Parathyroid adenoma (tissue), 2 donors: ENCODE data around the gene MYL9.

Source experiments
- H2AFZ ChIP-seq: fragments of 300-600 bp; sonication (generic); one replicate; pipeline ENCODE4 v1.7.0; 2017; ENCODE audit warnings: antibody characterized with exemption, mild to moderate bottlenecking
- H3K27ac ChIP-seq: fragments of 300-600 bp; sonication (generic); one replicate; pipeline ENCODE4 v1.7.0; 2017
- H3K27me3 ChIP-seq: fragments of 300-600 bp; sonication (generic); one replicate; pipeline ENCODE4 v1.7.0; 2017; ENCODE audit warnings: low read length; ENCODE audit not compliant: control insufficient read depth, insufficient read depth
- H3K36me3 ChIP-seq: fragments of 300-600 bp; sonication (generic); one replicate; pipeline ENCODE4 v1.7.0; 2017; ENCODE audit warnings: low read length; ENCODE audit not compliant: control insufficient read depth, insufficient read depth
- H3K4me1 ChIP-seq: fragments of 300-600 bp; sonication (generic); one replicate; pipeline ENCODE4 v1.7.0; 2017; ENCODE audit warnings: control low read depth
- H3K4me2 ChIP-seq: fragments of 300-600 bp; sonication (generic); one replicate; pipeline ENCODE4 v1.7.0; 2017; ENCODE audit warnings: low read length
- H3K4me3 ChIP-seq: fragments of 300-600 bp; sonication (generic); one replicate; pipeline ENCODE4 v1.7.0; 2017; ENCODE audit warnings: low read depth, low read length
- H3K79me2 ChIP-seq: fragments of 300-600 bp; sonication (generic); one replicate; pipeline ENCODE4 v1.7.0; 2017; ENCODE audit warnings: control low read depth
- H3K9ac ChIP-seq: fragments of 300-600 bp; sonication (generic); one replicate; pipeline ENCODE4 v1.7.0; 2017; ENCODE audit warnings: mild to moderate bottlenecking
- H3K9me3 ChIP-seq: fragments of 300-600 bp; sonication (generic); one replicate; pipeline ENCODE4 v1.7.0; 2017; ENCODE audit warnings: low read length; ENCODE audit not compliant: control insufficient read depth
- TF ChIP-seq, protein P1 (sequence below): fragments of 300-600 bp; sonication (generic); IDR thresholded peaks from one replicate; pipeline ENCODE4 v1.7.0; 2017; ENCODE audit warnings: antibody characterized with exemption, mild to moderate bottlenecking
- donor health status: primary hyperparathyroidism.

MYL9 gene

DNA sequence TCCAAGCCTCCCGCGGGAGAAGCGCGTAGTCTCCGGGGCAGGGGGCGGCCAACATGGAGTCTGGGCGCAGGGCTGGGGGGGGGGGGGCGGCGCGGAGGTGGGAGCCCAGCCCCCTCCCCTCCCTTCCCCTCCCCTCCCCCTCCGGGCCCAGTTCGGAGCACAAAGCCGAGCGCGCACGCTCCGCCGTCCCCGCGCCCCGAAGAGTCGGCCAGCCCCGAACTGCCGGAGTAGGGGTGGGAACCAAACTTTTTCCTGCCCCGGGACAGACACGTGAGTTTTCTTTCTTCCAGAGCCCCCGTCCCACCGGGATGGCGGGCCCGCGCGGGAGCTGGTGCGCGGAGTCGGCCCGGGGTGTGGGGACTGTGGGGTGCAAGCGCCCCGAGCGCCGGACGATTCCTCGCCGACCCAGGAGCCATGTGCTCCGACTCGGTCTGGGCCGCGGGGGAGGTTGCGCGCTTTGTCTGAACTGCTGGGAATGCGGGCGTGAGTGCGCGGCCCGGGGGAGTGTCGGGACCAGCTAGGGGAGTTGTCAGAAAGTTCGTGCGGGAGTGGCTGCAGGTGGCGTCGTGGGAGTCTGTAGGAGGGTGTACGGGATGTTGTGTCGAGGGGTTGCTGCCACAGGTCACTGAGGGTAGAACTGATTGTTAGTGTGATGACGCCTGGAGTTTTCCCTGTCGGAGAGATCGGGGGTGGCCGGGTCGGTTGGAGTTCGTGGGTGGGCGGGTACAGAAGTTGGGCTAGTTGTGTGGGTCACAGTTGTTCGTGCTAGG is 33.2 kb downstream of the MYL9 start:
- Histone ChIP-seq H3K27me3 (no peaks in the 10 kb centered on the region), H3K9ac (peak overlapping the region; percentile 38), H3K36me3 (no peaks in the 10 kb centered on the region), H3K27ac (peak overlapping the region; percentile 77), H2AFZ (peak overlapping the region; percentile 86), H3K79me2 (peaks cover 19% of the 10 kb centered on the region), H3K4me1 (peaks cover 15% of the 10 kb centered on the region), H3K4me3 (peak overlapping the region; percentile 85), H3K9me3 (no peaks in the 10 kb centered on the region), H3K4me2 (peak overlapping the region; percentile 98)
- TF ChIP-seq, protein P1, sequence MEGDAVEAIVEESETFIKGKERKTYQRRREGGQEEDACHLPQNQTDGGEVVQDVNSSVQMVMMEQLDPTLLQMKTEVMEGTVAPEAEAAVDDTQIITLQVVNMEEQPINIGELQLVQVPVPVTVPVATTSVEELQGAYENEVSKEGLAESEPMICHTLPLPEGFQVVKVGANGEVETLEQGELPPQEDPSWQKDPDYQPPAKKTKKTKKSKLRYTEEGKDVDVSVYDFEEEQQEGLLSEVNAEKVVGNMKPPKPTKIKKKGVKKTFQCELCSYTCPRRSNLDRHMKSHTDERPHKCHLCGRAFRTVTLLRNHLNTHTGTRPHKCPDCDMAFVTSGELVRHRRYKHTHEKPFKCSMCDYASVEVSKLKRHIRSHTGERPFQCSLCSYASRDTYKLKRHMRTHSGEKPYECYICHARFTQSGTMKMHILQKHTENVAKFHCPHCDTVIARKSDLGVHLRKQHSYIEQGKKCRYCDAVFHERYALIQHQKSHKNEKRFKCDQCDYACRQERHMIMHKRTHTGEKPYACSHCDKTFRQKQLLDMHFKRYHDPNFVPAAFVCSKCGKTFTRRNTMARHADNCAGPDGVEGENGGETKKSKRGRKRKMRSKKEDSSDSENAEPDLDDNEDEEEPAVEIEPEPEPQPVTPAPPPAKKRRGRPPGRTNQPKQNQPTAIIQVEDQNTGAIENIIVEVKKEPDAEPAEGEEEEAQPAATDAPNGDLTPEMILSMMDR, result no peak

DNA sequence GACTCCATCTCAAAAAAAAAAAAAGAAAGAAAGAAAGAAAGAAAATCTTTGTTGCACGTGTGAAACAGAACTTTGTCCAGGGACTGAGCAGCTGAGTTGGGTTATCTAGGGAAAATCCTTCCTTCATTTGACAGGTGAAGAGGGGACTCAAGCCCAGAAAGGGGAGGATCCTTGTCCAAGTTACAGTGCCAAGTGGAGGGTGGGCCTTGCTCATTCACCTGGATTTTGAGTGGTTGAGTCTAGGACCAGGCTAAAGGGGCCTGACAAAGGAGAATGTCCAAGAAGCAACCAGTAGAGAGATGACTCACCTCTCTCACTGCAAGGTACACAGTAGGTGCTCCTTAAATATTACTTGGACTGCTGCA is 34.7 kb downstream of the MYL9 start:
- TF ChIP-seq, protein P1, result no peak
- no peak overlapping the region for H3K4me2 ChIP-seq
- H3K9me3 ChIP-seq, result no peaks in the 10 kb centered on the region
- H3K79me2 ChIP-seq, result peaks cover 19% of the 10 kb centered on the region
- H3K27me3 ChIP-seq, result no peaks in the 10 kb centered on the region
- H3K4me3 ChIP-seq, result no peak overlapping the region
- peak overlapping the region; percentile 77 for H3K27ac ChIP-seq
- H3K9ac ChIP-seq, result no peak overlapping the region
- no peaks in the 10 kb centered on the region for H3K36me3 ChIP-seq
- peaks cover 15% of the 10 kb centered on the region for H3K4me1 ChIP-seq
- no peak overlapping the region for H2AFZ ChIP-seq

DNA sequence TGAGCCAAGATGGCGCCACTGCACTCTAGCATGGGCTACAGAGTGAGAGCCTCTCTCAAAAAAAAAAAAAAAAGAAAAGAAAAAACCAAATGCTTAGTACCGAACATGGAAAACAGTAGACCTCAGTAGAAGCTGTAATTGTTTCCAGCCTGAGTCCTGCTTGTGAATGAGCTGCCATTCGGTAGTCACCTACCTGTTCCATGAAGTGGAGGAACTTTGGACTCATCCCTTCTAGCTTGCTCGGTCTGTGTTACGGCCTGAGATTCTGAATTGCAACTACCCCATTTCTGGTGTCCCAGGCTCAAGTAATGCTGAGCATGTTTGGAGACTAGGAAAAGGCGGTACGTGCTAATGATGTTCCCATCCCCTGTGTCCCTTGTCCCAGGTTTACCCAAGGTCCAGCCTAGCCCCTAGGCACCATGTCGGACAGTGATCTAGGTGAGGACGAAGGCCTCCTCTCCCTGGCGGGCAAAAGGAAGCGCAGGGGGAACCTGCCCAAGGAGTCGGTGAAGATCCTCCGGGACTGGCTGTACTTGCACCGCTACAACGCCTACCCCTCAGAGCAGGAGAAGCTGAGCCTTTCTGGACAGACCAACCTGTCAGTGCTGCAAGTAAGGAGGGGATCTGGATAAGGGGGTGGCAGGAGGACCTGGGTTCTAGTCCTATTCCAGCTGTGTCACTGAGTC is 37.2 kb downstream of the MYL9 start:
- TF ChIP-seq, protein P1, result no peak
- H3K27ac ChIP-seq, result no peak overlapping the region
- no peaks in the 10 kb centered on the region for H3K36me3 ChIP-seq
- H2AFZ ChIP-seq, result no peak overlapping the region
- no peak overlapping the region for H3K4me3 ChIP-seq
- H3K4me2 ChIP-seq, result no peak overlapping the region
- H3K27me3 ChIP-seq, result no peaks in the 10 kb centered on the region
- no peak overlapping the region for H3K9ac ChIP-seq
- H3K9me3 ChIP-seq, result no peaks in the 10 kb centered on the region
- H3K4me1 ChIP-seq, result peaks cover 10% of the 10 kb centered on the region
- peaks cover 19% of the 10 kb centered on the region for H3K79me2 ChIP-seq

DNA sequence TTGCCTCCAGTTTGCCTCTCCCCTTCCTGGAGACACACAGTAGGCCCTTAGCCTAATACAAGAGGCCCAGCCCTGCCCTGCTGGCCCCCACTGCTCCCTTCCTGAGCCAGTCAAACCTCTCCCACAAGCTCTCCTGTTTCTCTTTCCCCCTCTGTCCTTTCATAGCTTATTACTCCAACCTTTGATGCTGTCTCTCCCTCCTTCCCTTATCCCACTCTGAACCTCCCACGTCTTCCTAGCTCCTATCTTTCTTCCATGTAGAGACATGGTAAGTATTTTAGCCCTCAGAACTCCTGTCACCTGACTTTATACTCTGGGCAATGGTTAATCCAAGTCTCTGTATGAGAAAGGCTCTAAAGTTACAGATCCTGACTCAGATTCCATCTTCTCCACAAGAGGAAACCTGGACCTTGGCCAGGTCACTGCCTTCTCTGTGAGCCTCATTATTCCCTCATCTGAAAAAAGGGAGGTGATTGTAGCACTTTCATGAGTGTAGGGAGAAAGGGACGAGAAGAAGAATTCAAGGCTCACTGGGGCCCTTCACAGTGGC is 38.8 kb downstream of the MYL9 start:
- H3K9me3 ChIP-seq, result no peaks in the 10 kb centered on the region
- no peak overlapping the region for H3K27ac ChIP-seq
- no peaks in the 10 kb centered on the region for H3K27me3 ChIP-seq
- H3K9ac ChIP-seq, result no peak overlapping the region
- peaks cover 19% of the 10 kb centered on the region for H3K79me2 ChIP-seq
- H3K4me3 ChIP-seq, result no peak overlapping the region
- H3K4me2 ChIP-seq, result peak overlapping the region; percentile 36
- H3K4me1 ChIP-seq, result peaks cover 8% of the 10 kb centered on the region
- TF ChIP-seq, protein P1, result no peak
- H3K36me3 ChIP-seq, result no peaks in the 10 kb centered on the region
- no peak overlapping the region for H2AFZ ChIP-seq
